Breast epithelium (tissue), 4 donors: Measurements from ENCODE around the gene CERT1. TPM values are rescaled to one million over a fixed set of nuclear protein-coding genes. Genes with fewer than 3 reads are reported as not detected.

Experiments
- DNase-seq, 2 donors: peaks; one replicate each; pipeline ENCODE4 v3.0.0-alpha.2; 2019; ENCODE audit warnings: low spot score in 2 of 2
- H3K27ac ChIP-seq, 2 donors: fragments of 200-600 bp; sonication (generic) in 1 of 2; one replicate each; pipeline ENCODE4 v1.5.1; 2016 to 2019; ENCODE audit warnings: mild to moderate bottlenecking in 1 of 2
- H3K27me3 ChIP-seq, 2 donors: fragments of 200-600 bp; sonication (generic) in 1 of 2; one replicate each; pipeline versions ENCODE4 v1.5.1 to v1.6.0; 2017 to 2019; ENCODE audit warnings: control low read depth in 1 of 2, mild to moderate bottlenecking in 1 of 2
- H3K36me3 ChIP-seq: fragments of 200-600 bp; one replicate; pipeline ENCODE4 v1.5.1; 2019
- H3K4me1 ChIP-seq, 2 donors: fragments of 200-600 bp; sonication (generic); one replicate each; pipeline ENCODE4 v1.5.1; 2016 to 2019; ENCODE audit warnings: control low read depth in 1 of 2
- H3K4me3 ChIP-seq, 3 donors: fragments of 200-600 bp; sonication (generic); 1 replicate in 2 of 3; 2 replicates in 1 of 3; pipeline ENCODE4 v1.5.1; 2016 to 2019; ENCODE audit warnings: mild to moderate bottlenecking in 3 of 3, moderate library complexity in 2 of 3
- H3K9me3 ChIP-seq, 2 donors: fragments of 200-600 bp; sonication (generic) in 1 of 2; one replicate each; pipeline ENCODE4 v1.5.1; 2016 to 2019; ENCODE audit warnings: control low read depth in 1 of 2
- CTCF ChIP-seq, 3 donors: fragments of 450-650 bp; IDR thresholded peaks; one replicate each; pipeline ENCODE4 v1.5.1; 2016 to 2017; ENCODE audit warnings: antibody characterized with exemption in 3 of 3, mild to moderate bottlenecking in 3 of 3, moderate library complexity in 3 of 3
- POLR2A ChIP-seq: fragments of 450-650 bp; IDR thresholded peaks from one replicate; pipeline ENCODE4 v1.6.1; 2016; ENCODE audit warnings: antibody characterized with exemption, mild to moderate bottlenecking, moderate library complexity
- POLR2AphosphoS5 ChIP-seq, 3 donors: sonication (generic); formaldehyde crosslinking; IDR thresholded peaks; one replicate each; pipeline ENCODE4 v1.6.1; 2017; ENCODE audit warnings: antibody characterized with exemption in 3 of 3
- intact Hi-C: fragments of 100-400 bp; cut with DNase I; formaldehyde crosslinking; loops from one replicate; pipeline ENCODE4 v1.15.1; 2023; ENCODE audit warnings: low total_unique reads
- total RNA-seq, 3 donors: library from RNA; depleted of rRNA; stranded (reverse); fragments of >200 nt; gene quantifications; one replicate each; pipeline ENCODE4 v1.1.0, GENCODE V29; 2016

CERT1 gene
- total RNA-seq, 3 donors from 2014 or later: 37.7 to 84.0 (median 42.1) TPM

- H3K4me1 ChIP-seq: no peaks in the 10 kb centered on the region
- peaks cover 4% of the 10 kb centered on the region for H3K36me3 ChIP-seq
- H3K27ac ChIP-seq: no peak overlapping the region
- intact Hi-C loops: no loop called here
- DNase-seq: no peak
- TF ChIP-seq POLR2A (no peak), CTCF (IDR thresholded peaks at IDR 0.05) (no peak), POLR2AphosphoS5 (IDR thresholded peaks at IDR 0.05) (no peak)
- no peaks in the 10 kb centered on the region for H3K27me3 ChIP-seq
- H3K9me3 ChIP-seq: no peaks in the 10 kb centered on the region
- H3K4me3 ChIP-seq: no peak overlapping the region
These were observed 99.1 kb downstream of the CERT1 start for GRCh38 chr5:75412111-75412990.

- intact Hi-C loops: no loop called here
- no peak for TF ChIP-seq CTCF (IDR thresholded peaks at IDR 0.05)
- no peak for TF ChIP-seq POLR2A
- no peak for TF ChIP-seq POLR2AphosphoS5 (IDR thresholded peaks at IDR 0.05)
- Histone ChIP-seq H3K4me3 (no peak overlapping the region), H3K36me3 (peaks cover 4% of the 10 kb centered on the region), H3K4me1 (no peaks in the 10 kb centered on the region), H3K9me3 (no peaks in the 10 kb centered on the region), H3K27ac (no peak overlapping the region), H3K27me3 (no peaks in the 10 kb centered on the region)
- no peak for DNase-seq
These were observed 106.1 kb downstream of the CERT1 start for GRCh38 chr5:75405296-75405695.

DNA sequence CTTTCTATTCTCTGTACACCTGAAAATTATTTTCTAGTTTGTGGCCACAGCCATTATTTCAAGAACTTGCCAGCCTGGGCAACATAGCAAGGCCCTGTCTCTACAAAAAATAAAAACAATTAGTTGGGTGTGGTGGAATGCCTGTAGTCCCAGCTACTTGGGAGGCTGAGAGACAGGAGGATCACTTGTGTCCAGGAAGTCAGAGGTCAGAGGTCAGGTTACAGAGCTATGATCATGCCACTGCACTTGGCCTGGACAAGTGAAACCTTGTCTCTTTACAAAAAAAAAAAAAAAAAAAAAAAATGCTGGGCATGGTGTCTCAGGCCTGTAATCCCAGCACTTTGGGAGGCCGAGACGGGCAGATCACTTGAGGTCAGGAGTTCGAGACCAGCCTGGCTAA is 116.2 kb downstream of the CERT1 start:
- no peak for DNase-seq
- Histone ChIP-seq H3K27me3 (no peaks in the 10 kb centered on the region), H3K4me3 (no peak overlapping the region), H3K27ac (no peak overlapping the region), H3K4me1 (no peaks in the 10 kb centered on the region), H3K9me3 (no peaks in the 10 kb centered on the region), H3K36me3 (no peaks in the 10 kb centered on the region)
- intact Hi-C loops: no loop called here
- TF ChIP-seq POLR2AphosphoS5 (IDR thresholded peaks at IDR 0.05) (no peak), CTCF (IDR thresholded peaks at IDR 0.05) (no peak), POLR2A (no peak)

DNA sequence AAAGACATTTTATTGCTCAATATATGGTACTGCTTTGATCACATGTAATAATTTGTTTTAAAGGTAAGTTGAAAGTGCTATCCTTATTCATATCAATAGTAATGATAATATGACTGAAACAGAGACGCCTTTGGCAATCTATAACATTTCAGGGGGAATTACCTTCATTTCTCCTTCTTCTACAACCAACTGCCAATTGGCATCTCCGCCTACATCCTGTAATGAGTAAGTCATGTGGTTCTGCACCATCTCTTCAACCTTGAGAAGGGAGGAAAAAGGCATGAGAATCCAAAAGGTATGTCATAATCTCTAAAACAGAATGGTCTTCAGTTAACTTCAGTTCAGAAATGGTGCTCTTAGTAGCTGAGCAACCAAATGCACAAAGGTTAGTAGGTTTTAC is 122.0 kb downstream of the CERT1 start:
- no peak for TF ChIP-seq POLR2A
- H3K27ac ChIP-seq: no peak overlapping the region
- H3K36me3 ChIP-seq: no peaks in the 10 kb centered on the region
- no peak overlapping the region for H3K4me3 ChIP-seq
- intact Hi-C loops: no loop called here
- no peaks in the 10 kb centered on the region for H3K27me3 ChIP-seq
- H3K9me3 ChIP-seq: no peaks in the 10 kb centered on the region
- no peaks in the 10 kb centered on the region for H3K4me1 ChIP-seq
- no peak for DNase-seq

GRCh38 chr5:75387806-75388205 is 123.6 kb downstream of the CERT1 start:
- no peak for TF ChIP-seq CTCF (IDR thresholded peaks at IDR 0.05)
- TF ChIP-seq POLR2A: no peak
- TF ChIP-seq POLR2AphosphoS5 (IDR thresholded peaks at IDR 0.05): no peak
- no peaks in the 10 kb centered on the region for H3K9me3 ChIP-seq
- intact Hi-C loops: no loop called here
- no peak for DNase-seq
- H3K4me1 ChIP-seq: no peaks in the 10 kb centered on the region
- H3K27me3 ChIP-seq: no peaks in the 10 kb centered on the region
- no peaks in the 10 kb centered on the region for H3K36me3 ChIP-seq
- no peak overlapping the region for H3K4me3 ChIP-seq
- H3K27ac ChIP-seq: no peak overlapping the region
